SJSA1 (cell line): ENCODE data around the gene TBC1D22A. TPM values are rescaled to one million over a fixed set of nuclear protein-coding genes. Genes with fewer than 3 reads are reported as not detected.

ENCODE experiments used
- DNase-seq, 2 experiments: peaks; one replicate each; pipeline ENCODE4 v3.0.0-alpha.2; 2015 to 2020; ENCODE audit warnings: low spot score in 2 of 2, low read depth in 1 of 2
- H3K27ac ChIP-seq: fragments of 250-450 bp; sonication (Bioruptor Pico); 2 replicates; pipeline ENCODE4 v1.5.1; 2020; ENCODE audit warnings: mild to moderate bottlenecking, moderate library complexity
- H3K27me3 ChIP-seq: fragments of 250-450 bp; sonication (Bioruptor Pico); replicated peaks from 2 replicates; pipeline ENCODE4 v1.5.1; 2020; ENCODE audit warnings: mild to moderate bottlenecking, moderate library complexity
- H3K36me3 ChIP-seq: fragments of 250-450 bp; sonication (Bioruptor Pico); 2 replicates; pipeline ENCODE4 v1.5.1; 2020; ENCODE audit warnings: mild to moderate bottlenecking
- H3K4me1 ChIP-seq: fragments of 250-450 bp; sonication (Bioruptor Pico); replicated peaks from 2 replicates; pipeline ENCODE4 v1.6.1; 2021; ENCODE audit warnings: mild to moderate bottlenecking
- H3K4me3 ChIP-seq: fragments of 250-450 bp; sonication (Bioruptor Pico); 2 replicates; pipeline ENCODE4 v1.5.1; 2020; ENCODE audit warnings: mild to moderate bottlenecking
- H3K9me3 ChIP-seq: fragments of 250-450 bp; sonication (Bioruptor Pico); replicated peaks from 2 replicates; pipeline ENCODE4 v1.5.1; 2020; ENCODE audit warnings: mild to moderate bottlenecking
- total RNA-seq: library from RNA; depleted of rRNA; stranded (reverse); fragments of >200 nt; shearing (Covaris generic); gene quantifications from 2 replicates; pipeline ENCODE4 v1.2.3, GENCODE V29; 2014

The TBC1D22A gene
- total RNA-seq, 1 experiment from 2014 or later = 10.5 TPM

- Histone ChIP-seq H3K27me3 (no peaks in the 10 kb centered on the region), H3K27ac (no peak overlapping the region), H3K4me1 (no peaks in the 10 kb centered on the region), H3K36me3 (no peaks in the 10 kb centered on the region), H3K9me3 (no peaks in the 10 kb centered on the region), H3K4me3 (no peak overlapping the region)
- DNase-seq = no peak
Observed at GRCh38 chr22:46991666-46992065, 229.2 kb downstream of the TBC1D22A start.

DNA sequence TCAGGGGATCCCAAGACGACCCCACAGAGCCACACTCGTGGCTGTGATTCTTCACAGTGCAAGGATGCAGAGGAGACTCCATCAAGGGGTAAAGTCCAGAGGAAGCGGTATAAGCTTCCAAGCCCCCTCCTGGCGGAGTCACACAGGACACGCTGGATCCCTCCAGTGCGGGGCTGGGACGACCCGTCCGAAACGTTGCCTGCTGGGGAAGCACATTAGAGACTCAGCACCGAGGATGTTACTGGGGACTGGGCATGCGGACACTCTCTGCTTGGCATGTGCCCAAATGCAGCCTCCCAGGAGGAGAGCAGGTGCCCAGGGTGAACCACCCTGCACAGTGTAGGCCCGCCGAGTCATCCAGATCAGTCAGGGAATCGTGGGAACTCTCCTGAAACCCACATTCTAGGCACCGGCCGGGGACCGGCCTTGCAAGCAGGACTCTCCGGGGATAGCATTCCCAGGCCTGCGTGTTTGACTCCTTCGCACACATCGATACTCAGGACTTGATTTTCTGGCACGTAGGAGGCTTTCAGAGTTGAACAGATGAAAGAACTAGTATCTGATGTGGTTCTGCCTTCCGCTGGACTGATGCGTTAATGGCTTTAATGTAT lies 229.8 kb downstream of the TBC1D22A start:
- H3K27me3 ChIP-seq = no peaks in the 10 kb centered on the region
- no peaks in the 10 kb centered on the region for H3K4me1 ChIP-seq
- no peaks in the 10 kb centered on the region for H3K9me3 ChIP-seq
- no peak for DNase-seq
- no peak overlapping the region for H3K4me3 ChIP-seq
- no peak overlapping the region for H3K27ac ChIP-seq
- H3K36me3 ChIP-seq = no peaks in the 10 kb centered on the region

DNA sequence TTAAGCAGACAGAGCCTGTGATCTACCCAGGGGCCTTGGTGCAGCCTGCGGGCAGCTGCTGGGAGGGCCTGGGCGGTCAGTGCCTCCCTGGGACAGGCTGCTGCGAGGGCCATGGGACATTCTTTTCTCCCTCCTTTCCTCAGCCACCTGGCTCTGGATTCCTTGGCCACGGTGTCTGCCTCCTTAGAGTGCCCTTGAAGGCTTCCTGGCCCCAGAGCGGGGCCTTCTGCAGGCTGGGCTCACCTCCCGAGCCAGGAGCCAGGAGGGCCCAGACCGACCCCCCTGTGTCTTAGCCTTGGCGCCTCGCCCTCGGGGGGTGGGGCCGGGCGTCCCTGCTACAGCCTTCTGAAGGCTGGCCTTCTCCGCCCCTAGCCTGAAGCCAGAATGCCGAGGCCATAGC lies 231.2 kb downstream of the TBC1D22A start:
- DNase-seq = no peak
- Histone ChIP-seq H3K4me1 (no peaks in the 10 kb centered on the region), H3K36me3 (no peaks in the 10 kb centered on the region), H3K27me3 (no peaks in the 10 kb centered on the region), H3K4me3 (no peak overlapping the region), H3K27ac (no peak overlapping the region), H3K9me3 (no peaks in the 10 kb centered on the region)

DNA sequence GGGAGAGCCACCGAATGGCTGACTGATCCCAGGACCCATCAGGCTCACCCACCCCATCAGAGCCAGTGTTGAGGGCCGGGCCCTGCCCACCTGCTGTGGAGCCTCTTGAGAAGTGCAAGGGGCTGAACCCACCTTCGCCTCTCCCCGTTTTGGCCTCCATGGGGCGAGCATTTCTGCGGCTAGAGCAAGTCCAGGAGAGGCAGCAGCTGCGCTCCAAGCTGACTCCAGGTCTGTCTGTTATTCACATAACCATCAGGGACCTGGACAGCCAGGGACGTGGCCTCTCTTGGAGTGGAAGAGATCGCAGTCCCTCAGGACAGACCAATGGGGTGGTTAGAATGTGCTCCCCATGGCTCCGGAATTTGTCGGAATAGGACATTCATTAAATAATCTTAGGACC lies 231.8 kb downstream of the TBC1D22A start:
- H3K36me3 ChIP-seq = no peaks in the 10 kb centered on the region
- no peaks in the 10 kb centered on the region for H3K9me3 ChIP-seq
- DNase-seq = no peak
- no peak overlapping the region for H3K4me3 ChIP-seq
- no peaks in the 10 kb centered on the region for H3K27me3 ChIP-seq
- no peak overlapping the region for H3K27ac ChIP-seq
- no peaks in the 10 kb centered on the region for H3K4me1 ChIP-seq

DNA sequence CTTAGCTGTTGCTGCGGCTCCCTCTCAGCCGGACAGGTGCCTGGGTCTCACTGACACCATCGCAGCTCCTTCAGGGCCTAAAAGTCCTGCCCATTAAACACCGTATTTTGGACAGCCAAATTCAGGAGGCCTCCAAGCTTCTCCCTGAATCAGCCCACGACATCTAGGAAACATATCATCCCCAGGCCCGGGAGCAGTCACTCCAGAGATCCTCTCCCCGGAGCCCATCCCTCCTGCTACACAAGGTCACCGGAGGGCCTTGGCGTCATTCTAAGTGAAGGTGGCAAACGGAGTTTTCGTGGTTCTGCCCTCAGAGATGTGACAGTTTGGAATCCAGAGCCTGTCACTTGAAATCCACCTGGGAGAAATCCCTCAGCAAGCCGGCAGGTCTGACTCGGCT lies 232.5 kb downstream of the TBC1D22A start:
- no peak for DNase-seq
- Histone ChIP-seq H3K27ac (no peak overlapping the region), H3K36me3 (no peaks in the 10 kb centered on the region), H3K9me3 (no peaks in the 10 kb centered on the region), H3K4me3 (no peak overlapping the region), H3K27me3 (no peaks in the 10 kb centered on the region), H3K4me1 (no peaks in the 10 kb centered on the region)

- H3K4me3 ChIP-seq = no peak overlapping the region
- H3K4me1 ChIP-seq = 0 out of 2 replicates have a peak, but pooled peaks cover under 1% of the 10 kb centered on the region
- H3K36me3 ChIP-seq = no peaks in the 10 kb centered on the region
- H3K27ac ChIP-seq = no peak overlapping the region
- no peaks in the 10 kb centered on the region for H3K9me3 ChIP-seq
- no peak for DNase-seq
- no peaks in the 10 kb centered on the region for H3K27me3 ChIP-seq
Observed at GRCh38 chr22:46995501-46996360, 233.3 kb downstream of the TBC1D22A start.

DNA sequence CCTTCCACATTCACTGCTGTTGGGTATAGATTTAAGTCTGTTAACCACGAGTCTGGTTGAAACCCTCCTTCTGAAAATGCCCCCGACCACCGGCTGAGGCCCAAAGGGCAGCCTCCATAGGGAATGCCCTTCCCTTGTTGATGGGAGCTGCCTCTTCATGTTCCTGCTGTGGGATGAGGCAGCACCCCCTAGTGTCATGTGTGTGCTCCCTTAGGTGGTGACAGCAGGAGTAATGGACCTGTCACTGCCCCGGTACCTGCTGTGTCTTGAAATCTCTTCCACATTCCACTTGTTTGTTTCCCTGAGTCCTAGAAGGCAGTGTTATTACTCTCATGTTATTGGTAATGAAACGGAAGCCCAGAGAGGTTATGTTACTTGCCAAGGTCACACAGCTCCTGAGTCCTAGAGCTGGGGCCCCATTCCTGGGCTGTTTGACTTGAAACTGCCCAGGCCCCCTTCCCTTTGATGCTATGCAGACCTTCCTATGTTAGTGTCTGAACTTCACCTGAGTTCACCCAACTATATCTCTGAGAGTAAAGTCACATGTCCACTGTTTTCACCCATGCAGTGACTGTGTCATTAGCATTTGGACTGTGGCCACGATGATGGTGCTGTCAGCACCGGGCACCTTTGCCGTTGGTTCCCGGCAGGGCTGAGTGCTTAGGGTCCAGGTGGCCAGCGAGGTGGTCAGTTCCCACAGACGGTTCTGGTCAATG lies 234.3 kb downstream of the TBC1D22A start:
- Histone ChIP-seq H3K27ac (no peak overlapping the region), H3K27me3 (no peaks in the 10 kb centered on the region), H3K9me3 (no peaks in the 10 kb centered on the region), H3K36me3 (no peaks in the 10 kb centered on the region), H3K4me3 (no peak overlapping the region), H3K4me1 (0 out of 2 replicates have a peak, but pooled peaks cover 2% of the 10 kb centered on the region)
- no peak for DNase-seq

GRCh38 chr22:46997311-46997970 lies 235.0 kb downstream of the TBC1D22A start:
- Histone ChIP-seq H3K4me1 (0 out of 2 replicates have a peak, but pooled peaks cover 2% of the 10 kb centered on the region), H3K27me3 (no peaks in the 10 kb centered on the region), H3K4me3 (no peak overlapping the region), H3K9me3 (no peaks in the 10 kb centered on the region), H3K36me3 (no peaks in the 10 kb centered on the region), H3K27ac (no peak overlapping the region)
- DNase-seq = no peak

DNA sequence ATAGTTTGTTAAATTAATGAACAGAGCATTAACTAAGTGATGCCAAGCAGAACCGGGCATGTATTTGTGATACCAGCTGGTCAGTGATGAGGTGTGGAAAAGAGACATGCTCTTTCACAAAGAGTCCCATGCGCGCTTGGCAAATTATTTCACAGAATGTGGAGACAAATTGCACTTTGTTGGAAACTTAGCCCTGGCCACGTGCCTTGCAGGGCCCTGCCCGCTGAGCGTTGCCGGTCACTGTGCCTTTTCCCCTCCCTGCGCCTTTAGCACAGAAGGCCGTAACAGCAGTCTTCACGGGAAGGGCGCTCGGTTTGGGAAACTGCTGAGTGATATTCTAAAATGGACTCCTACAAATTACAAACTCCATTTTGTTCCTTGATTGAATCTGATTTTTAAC lies 235.9 kb downstream of the TBC1D22A start:
- no peaks in the 10 kb centered on the region for H3K27me3 ChIP-seq
- H3K27ac ChIP-seq = no peak overlapping the region
- H3K36me3 ChIP-seq = no peaks in the 10 kb centered on the region
- no peak for DNase-seq
- H3K9me3 ChIP-seq = no peaks in the 10 kb centered on the region
- 0 out of 2 replicates have a peak, but pooled peaks cover 2% of the 10 kb centered on the region for H3K4me1 ChIP-seq
- H3K4me3 ChIP-seq = no peak overlapping the region

DNA sequence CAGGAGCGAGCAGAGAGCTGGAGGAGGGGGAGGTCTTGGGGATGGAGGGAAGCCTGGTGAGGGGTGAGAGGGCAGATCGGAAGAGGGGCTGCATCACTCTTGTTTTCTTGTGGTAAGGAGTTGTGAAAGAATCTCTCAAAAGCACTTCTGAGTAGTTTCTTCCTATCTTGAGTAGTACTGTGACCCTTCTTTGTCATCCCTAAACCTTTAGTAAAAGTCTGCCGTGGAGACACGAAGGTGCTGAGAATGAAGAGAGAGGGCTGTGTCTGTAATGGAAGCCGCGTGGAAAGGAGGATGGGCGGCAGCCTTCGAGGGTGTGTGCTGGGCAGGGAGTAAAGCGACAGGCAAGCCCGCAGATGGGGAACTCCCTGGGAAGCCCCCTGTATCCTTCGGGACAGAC lies 237.8 kb downstream of the TBC1D22A start:
- H3K27ac ChIP-seq = no peak overlapping the region
- H3K9me3 ChIP-seq = no peaks in the 10 kb centered on the region
- DNase-seq = no peak
- no peaks in the 10 kb centered on the region for H3K36me3 ChIP-seq
- H3K27me3 ChIP-seq = no peaks in the 10 kb centered on the region
- no peak overlapping the region for H3K4me3 ChIP-seq
- H3K4me1 ChIP-seq = peaks cover 2% of the 10 kb centered on the region; the same call in 1 of the 2 replicates

DNA sequence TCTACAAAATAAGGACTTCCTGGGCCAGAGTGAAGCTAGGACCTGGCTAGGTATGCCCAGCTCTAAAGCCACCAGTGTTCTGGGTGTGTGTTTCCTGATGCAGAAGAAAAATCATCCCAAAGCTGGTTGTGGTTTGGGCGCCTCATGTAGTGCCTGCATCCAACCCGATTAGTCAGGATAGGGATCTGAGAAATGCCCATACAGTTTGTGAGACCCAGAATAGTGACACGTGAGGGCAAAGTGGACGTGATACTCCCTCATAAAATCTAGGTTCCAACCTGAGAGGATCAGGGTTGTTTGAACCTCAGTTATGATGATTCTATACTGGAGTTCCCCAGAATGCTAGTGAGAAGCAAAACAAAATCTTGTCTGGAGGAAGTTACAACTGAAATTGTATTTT lies 238.4 kb downstream of the TBC1D22A start:
- H3K27ac ChIP-seq = no peak overlapping the region
- no peak for DNase-seq
- no peaks in the 10 kb centered on the region for H3K36me3 ChIP-seq
- H3K4me3 ChIP-seq = no peak overlapping the region
- no peaks in the 10 kb centered on the region for H3K27me3 ChIP-seq
- no peaks in the 10 kb centered on the region for H3K9me3 ChIP-seq
- peaks cover 8% of the 10 kb centered on the region for H3K4me1 ChIP-seq

DNA sequence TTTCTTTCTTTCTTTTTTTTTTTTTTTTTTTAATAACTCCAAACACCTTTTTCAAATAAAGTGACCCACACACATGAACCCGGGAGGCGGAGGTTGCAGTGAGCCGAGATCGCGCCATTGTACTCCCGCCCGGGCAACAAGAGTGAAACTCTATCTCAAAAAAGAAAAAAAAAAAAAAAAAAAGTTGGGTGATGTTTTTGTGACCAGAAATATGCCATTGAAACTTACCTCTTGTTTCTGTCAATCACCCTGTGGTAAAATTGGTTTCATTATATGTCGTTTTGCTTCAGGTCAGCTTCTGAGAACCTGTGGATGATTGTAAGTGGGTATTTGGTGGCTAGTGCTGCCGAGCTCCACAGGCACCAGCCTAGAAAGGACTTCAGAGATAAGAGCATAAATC lies 238.8 kb downstream of the TBC1D22A start:
- H3K36me3 ChIP-seq = no peaks in the 10 kb centered on the region
- no peak overlapping the region for H3K4me3 ChIP-seq
- H3K4me1 ChIP-seq = peaks cover 12% of the 10 kb centered on the region
- H3K9me3 ChIP-seq = no peaks in the 10 kb centered on the region
- no peak overlapping the region for H3K27ac ChIP-seq
- no peak for DNase-seq
- H3K27me3 ChIP-seq = no peaks in the 10 kb centered on the region

DNA sequence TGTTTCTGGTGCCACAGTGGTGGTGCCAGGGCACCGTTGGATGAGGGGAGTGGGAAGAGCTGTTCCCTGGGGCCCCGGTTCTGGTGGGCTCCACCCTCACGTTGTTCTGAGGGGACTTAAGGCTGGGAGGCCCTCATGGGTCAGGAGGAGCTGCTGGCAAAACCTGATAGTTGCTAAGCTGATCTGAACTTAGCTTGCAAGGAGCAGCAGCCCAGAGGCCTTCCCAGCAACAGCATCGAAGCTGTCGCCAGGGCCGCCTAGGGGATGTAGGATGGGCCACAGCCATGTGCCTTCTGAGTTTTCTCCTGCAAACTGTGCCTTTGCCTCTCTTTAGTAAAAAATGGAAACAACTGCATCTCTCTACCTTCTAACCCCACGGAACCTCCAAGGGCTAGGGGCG lies 240.2 kb downstream of the TBC1D22A start:
- Histone ChIP-seq H3K4me1 (peaks cover 23% of the 10 kb centered on the region), H3K27ac (no peak overlapping the region), H3K27me3 (no peaks in the 10 kb centered on the region), H3K4me3 (no peak overlapping the region), H3K9me3 (no peaks in the 10 kb centered on the region), H3K36me3 (no peaks in the 10 kb centered on the region)
- no peak for DNase-seq
